Panc1 (cell line): ENCODE measurements around the gene STAT5A.

Source experiments
- POLR2AphosphoS5 ChIP-seq: IDR thresholded peaks from 2 replicates; pipeline ENCODE4 v1.6.1; 2012; ENCODE audit warnings: mild to moderate bottlenecking, low read depth, low read length, moderate library complexity
- TF ChIP-seq, protein P1 (sequence below): fragments of 450-650 bp; IDR thresholded peaks from 2 replicates; pipeline ENCODE4 v1.5.1; 2017; ENCODE audit warnings: mild to moderate bottlenecking
- TF ChIP-seq, protein P2 (sequence below), 2 experiments: IDR thresholded peaks; 2 replicates each; pipeline ENCODE4 v1.6.1; 2011 to 2012; ENCODE audit warnings: low read depth in 2 of 2, control low read depth in 1 of 2, low read length in 1 of 2, mild to moderate bottlenecking in 1 of 2, moderate library complexity in 1 of 2; ENCODE audit not compliant: insufficient read depth in 1 of 2

GRCh38 chr17:42329025-42329976 lies 41.0 kb downstream of the STAT5A start:
- TF ChIP-seq, protein P1, sequence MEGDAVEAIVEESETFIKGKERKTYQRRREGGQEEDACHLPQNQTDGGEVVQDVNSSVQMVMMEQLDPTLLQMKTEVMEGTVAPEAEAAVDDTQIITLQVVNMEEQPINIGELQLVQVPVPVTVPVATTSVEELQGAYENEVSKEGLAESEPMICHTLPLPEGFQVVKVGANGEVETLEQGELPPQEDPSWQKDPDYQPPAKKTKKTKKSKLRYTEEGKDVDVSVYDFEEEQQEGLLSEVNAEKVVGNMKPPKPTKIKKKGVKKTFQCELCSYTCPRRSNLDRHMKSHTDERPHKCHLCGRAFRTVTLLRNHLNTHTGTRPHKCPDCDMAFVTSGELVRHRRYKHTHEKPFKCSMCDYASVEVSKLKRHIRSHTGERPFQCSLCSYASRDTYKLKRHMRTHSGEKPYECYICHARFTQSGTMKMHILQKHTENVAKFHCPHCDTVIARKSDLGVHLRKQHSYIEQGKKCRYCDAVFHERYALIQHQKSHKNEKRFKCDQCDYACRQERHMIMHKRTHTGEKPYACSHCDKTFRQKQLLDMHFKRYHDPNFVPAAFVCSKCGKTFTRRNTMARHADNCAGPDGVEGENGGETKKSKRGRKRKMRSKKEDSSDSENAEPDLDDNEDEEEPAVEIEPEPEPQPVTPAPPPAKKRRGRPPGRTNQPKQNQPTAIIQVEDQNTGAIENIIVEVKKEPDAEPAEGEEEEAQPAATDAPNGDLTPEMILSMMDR, result no peak
- TF ChIP-seq, protein P2, sequence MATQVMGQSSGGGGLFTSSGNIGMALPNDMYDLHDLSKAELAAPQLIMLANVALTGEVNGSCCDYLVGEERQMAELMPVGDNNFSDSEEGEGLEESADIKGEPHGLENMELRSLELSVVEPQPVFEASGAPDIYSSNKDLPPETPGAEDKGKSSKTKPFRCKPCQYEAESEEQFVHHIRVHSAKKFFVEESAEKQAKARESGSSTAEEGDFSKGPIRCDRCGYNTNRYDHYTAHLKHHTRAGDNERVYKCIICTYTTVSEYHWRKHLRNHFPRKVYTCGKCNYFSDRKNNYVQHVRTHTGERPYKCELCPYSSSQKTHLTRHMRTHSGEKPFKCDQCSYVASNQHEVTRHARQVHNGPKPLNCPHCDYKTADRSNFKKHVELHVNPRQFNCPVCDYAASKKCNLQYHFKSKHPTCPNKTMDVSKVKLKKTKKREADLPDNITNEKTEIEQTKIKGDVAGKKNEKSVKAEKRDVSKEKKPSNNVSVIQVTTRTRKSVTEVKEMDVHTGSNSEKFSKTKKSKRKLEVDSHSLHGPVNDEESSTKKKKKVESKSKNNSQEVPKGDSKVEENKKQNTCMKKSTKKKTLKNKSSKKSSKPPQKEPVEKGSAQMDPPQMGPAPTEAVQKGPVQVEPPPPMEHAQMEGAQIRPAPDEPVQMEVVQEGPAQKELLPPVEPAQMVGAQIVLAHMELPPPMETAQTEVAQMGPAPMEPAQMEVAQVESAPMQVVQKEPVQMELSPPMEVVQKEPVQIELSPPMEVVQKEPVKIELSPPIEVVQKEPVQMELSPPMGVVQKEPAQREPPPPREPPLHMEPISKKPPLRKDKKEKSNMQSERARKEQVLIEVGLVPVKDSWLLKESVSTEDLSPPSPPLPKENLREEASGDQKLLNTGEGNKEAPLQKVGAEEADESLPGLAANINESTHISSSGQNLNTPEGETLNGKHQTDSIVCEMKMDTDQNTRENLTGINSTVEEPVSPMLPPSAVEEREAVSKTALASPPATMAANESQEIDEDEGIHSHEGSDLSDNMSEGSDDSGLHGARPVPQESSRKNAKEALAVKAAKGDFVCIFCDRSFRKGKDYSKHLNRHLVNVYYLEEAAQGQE (IDR thresholded peaks at IDR 0.05; ENCODE audit: insufficient read depth in 1 of 2, low read depth in 2 of 2, low read length in 1 of 2), result no peak
- peak; percentile 28; the same call in 1 of the 2 replicates for TF ChIP-seq POLR2AphosphoS5
